Measurements from ENCODE around the gene NDUFV1.
A peak's percentile ranks its signal among the peaks of the same experiment; 100 is the strongest.
"Not testable (repeated sequence)": the region's sequence is repeated elsewhere in the genome, so short reads cannot be mapped to it uniquely, and the experiment has no call there.

NDUFV1 gene

DNA sequence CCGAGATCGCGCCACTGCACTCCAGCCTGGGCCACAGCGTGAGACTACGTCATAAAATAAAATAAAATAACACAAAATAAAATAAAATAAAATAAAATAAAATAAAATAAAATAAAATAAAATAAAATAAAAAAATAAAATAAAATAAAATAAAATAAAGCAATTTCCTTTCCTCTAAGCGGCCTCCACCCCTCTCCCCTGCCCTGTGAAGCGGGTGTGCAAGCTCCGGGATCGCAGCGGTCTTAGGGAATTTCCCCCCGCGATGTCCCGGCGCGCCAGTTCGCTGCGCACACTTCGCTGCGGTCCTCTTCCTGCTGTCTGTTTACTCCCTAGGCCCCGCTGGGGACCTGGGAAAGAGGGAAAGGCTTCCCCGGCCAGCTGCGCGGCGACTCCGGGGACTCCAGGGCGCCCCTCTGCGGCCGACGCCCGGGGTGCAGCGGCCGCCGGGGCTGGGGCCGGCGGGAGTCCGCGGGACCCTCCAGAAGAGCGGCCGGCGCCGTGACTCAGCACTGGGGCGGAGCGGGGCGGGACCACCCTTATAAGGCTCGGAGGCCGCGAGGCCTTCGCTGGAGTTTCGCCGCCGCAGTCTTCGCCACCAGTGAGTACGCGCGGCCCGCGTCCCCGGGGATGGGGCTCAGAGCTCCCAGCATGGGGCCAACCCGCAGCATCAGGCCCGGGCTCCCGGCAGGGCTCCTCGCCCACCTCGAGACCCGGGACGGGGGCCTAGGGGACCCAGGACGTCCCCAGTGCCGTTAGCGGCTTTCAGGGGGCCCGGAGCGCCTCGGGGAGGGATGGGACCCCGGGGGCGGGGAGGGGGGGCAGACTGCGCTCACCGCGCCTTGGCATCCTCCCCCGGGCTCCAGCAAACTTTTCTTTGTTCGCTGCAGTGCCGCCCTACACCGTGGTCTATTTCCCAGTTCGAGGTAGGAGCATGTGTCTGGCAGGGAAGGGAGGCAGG, 23.2 kb upstream of the NDUFV1 start, which contains the start of gene GSTP1:
TSS of gene GSTP1 (plus strand) at position 566 of the 958 bp plus-strand sequence. CDS start at position 598, 32 bp downstream.
- peak within 1 kb of the TSS; percentile 83 for H3K4me3 ChIP-seq (ENCODE audit: low read length)
- TF ChIP-seq, protein P1, sequence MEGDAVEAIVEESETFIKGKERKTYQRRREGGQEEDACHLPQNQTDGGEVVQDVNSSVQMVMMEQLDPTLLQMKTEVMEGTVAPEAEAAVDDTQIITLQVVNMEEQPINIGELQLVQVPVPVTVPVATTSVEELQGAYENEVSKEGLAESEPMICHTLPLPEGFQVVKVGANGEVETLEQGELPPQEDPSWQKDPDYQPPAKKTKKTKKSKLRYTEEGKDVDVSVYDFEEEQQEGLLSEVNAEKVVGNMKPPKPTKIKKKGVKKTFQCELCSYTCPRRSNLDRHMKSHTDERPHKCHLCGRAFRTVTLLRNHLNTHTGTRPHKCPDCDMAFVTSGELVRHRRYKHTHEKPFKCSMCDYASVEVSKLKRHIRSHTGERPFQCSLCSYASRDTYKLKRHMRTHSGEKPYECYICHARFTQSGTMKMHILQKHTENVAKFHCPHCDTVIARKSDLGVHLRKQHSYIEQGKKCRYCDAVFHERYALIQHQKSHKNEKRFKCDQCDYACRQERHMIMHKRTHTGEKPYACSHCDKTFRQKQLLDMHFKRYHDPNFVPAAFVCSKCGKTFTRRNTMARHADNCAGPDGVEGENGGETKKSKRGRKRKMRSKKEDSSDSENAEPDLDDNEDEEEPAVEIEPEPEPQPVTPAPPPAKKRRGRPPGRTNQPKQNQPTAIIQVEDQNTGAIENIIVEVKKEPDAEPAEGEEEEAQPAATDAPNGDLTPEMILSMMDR (conservative IDR thresholded peaks at IDR 0.05; ENCODE audit: low read depth, low read length), result peak; percentile 60

GRCh38 chr11:67584205-67584880, 22.4 kb upstream of the NDUFV1 start:
- TF ChIP-seq, protein P1 (conservative IDR thresholded peaks at IDR 0.05; ENCODE audit: low read depth, low read length), result peak; percentile 0
- peak; percentile 29 for DNase-seq (ENCODE audit: low read depth)
- H3K4me3 ChIP-seq (ENCODE audit: low read length), result peak overlapping the region; percentile 83

More for the DNA sequence above, 23.2 kb upstream of the NDUFV1 start, which contains the start of gene GSTP1:
- DNase-seq (ENCODE audit: low read depth), result peak; percentile 59

DNA sequence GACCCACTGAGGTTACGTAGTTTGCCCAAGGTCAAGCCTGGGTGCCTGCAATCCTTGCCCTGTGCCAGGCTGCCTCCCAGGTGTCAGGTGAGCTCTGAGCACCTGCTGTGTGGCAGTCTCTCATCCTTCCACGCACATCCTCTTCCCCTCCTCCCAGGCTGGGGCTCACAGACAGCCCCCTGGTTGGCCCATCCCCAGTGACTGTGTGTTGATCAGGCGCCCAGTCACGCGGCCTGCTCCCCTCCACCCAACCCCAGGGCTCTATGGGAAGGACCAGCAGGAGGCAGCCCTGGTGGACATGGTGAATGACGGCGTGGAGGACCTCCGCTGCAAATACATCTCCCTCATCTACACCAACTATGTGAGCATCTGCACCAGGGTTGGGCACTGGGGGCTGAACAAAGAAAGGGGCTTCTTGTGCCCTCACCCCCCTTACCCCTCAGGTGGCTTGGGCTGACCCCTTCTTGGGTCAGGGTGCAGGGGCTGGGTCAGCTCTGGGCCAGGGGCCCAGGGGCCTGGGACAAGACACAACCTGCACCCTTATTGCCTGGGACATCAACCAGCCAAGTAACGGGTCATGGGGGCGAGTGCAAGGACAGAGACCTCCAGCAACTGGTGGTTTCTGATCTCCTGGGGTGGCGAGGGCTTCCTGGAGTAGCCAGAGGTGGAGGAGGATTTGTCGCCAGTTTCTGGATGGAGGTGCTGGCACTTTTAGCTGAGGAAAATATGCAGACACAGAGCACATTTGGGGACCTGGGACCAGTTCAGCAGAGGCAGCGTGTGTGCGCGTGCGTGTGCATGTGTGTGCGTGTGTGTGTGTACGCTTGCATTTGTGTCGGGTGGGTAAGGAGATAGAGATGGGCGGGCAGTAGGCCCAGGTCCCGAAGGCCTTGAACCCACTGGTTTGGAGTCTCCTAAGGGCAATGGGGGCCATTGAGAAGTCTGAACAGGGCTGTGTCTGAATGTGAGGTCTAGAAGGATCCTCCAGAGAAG, 21.6 kb upstream of the NDUFV1 start:
- peak; percentile 47 for DNase-seq (ENCODE audit: low read depth)
- TF ChIP-seq, protein P1 (conservative IDR thresholded peaks at IDR 0.05; ENCODE audit: low read depth, low read length), result peak; percentile 43
- H3K4me3 ChIP-seq (ENCODE audit: low read length), result peak overlapping the region; percentile 83

DNA sequence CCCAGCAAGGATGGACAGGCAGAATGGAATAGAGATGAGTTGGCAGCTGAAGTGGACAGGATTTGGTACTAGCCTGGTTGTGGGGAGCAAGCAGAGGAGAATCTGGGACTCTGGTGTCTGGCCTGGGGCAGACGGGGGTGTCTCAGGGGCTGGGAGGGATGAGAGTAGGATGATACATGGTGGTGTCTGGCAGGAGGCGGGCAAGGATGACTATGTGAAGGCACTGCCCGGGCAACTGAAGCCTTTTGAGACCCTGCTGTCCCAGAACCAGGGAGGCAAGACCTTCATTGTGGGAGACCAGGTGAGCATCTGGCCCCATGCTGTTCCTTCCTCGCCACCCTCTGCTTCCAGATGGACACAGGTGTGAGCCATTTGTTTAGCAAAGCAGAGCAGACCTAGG, 20.8 kb upstream of the NDUFV1 start:
- DNase-seq (ENCODE audit: low read depth), result no peak
- peak overlapping the region; percentile 83 for H3K4me3 ChIP-seq (ENCODE audit: low read length)
- TF ChIP-seq, protein P1 (conservative IDR thresholded peaks at IDR 0.05; ENCODE audit: low read depth, low read length), result no peak

GRCh38 chr11:67586568-67587250, 20.0 kb upstream of the NDUFV1 start:
- H3K4me3 ChIP-seq (ENCODE audit: low read length), result no peak overlapping the region
- TF ChIP-seq, protein P1 (conservative IDR thresholded peaks at IDR 0.05; ENCODE audit: low read depth, low read length), result no peak
- no peak for DNase-seq (ENCODE audit: low read depth)

DNA sequence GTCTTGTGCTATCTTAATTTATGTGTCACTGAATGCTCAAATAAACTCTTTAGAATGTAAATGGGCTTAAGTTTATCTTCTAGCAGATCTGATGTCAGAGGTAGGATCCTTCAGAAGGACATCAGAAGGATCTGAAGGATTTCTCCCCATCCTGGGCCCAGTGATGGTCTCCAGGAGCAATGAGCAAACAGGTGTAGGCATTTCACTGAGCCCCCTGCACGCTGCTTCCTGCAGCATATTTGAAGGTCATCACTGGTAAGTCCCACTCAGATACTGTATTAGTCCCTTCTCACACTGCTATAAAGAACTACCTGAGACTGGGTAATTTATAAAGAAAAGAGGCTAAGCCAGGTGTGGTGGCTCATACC, 18.6 kb upstream of the NDUFV1 start:
- no peak overlapping the region for H3K4me3 ChIP-seq (ENCODE audit: low read length)
- TF ChIP-seq, protein P1 (conservative IDR thresholded peaks at IDR 0.05; ENCODE audit: low read depth, low read length), result no peak
- no peak for DNase-seq (ENCODE audit: low read depth)

DNA sequence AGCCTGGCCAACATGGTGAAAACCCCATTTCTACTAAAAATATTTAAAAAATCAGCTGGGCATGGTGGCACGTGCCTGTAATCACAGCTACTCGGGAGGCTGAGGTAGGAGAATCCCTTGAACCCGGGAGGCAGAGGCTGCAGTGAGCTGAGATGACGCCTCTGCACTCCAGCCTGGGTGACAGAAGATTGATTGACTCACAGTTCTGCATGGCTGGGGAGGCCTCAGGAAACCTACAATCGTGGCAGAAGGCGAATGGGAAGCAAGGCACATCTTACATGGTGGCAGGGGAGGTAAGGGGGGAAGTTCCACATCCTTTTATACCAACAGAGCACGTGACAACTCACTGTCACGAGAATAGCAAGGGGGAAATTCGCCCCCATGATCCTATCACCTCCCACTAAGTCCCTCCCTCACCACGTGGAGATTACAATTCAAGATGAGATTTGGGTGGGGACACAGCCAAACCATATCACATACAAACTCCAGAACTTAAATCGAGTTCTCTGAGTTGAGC, 17.8 kb upstream of the NDUFV1 start:
- not testable (repeated sequence) for H3K4me3 ChIP-seq (ENCODE audit: low read length); DNase-seq (ENCODE audit: low read depth)
